Stimulated activated CD8-positive, alpha-beta memory T cell treated with anti-CD3 and anti-CD28 coated beads, Interleukin-15, amount 100 ng/mL, for 1 hour (primary cell): ENCODE results near the gene TLE4.

Experiments
- DNase-seq: peaks from one replicate; pipeline ENCODE4 v3.0.0-alpha.2; 2020; ENCODE audit warnings: low read depth

Gene TLE4

DNA sequence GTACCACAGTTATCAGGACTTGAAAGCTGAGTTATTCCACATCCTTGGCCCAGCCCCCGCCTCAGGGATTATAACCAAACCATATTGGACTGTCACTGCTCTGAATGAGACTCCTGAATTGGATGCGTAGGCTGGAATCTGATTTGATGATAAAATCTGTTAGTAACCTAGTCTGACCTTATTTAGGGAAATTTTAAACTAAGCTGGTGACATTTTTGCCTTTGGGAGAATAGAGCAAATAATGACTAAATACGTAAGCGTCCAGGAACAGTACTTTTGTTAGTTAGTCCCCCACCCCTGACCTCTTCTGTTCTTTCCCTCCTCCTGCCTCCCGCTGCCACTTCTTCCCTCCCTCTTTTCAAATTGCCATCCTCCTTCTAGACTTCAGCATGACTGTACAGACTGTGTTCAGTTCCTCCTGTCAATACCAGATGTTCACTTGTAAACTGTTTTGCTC lies 92.6 kb downstream of the TLE4 start:
- DNase-seq = no peak

DNA sequence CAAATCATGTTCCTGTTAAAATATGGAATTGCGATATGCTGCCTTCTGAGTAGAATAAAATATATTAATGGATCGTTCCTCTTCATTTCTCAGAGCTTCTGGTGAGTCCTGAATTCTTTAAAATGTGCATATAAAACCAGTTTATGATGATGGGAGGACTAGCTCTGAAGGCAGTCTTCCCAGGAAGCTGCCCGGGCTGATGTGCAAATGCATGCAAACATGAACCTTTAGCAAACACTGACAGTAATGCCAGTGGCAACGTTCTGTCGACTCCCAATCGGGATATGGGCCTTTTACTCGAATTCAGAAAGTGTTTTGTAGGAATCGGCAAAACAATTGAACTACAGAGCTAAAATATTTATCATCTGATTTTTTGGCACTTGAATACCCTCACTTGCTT lies 93.6 kb downstream of the TLE4 start:
- no peak for DNase-seq

DNA sequence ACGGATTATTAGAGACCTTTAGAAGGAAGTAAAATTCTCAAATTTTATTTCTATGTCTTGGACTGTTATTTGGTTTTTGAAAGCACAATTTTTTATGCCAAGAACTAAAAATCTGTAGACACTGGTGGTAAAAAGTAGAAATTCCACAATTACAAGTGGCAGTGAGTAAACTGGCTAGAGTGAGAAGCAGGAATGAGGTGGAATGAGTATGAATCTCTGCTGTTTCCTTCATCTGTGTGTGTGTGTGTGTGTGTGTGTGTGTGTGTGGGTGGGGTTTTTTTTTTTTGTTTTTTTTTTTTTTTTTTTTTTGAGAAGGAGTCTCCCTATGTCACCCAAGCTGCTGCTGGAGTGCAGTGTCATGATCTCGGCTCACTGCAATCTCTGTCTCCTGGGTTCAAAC lies 94.2 kb downstream of the TLE4 start:
- no peak for DNase-seq

DNA sequence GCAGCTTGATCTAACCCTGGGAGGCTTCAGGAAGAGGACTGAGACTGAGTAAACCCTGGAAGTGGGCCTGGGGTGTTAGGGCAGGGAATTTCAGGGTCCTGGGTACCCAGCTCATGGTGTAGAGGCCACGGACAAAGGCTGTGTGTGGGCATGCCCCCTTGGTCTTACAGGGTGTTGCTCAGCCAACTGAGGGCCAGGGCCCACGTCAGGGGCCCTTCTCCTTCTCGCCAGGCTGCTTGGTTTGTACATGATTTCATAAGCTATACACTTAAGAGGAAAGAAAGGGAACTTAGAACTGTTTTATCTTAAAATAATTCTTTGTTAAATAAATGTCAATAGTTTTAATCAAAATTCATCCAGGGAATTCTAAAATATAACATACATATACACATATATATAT lies 95.4 kb downstream of the TLE4 start:
- DNase-seq = no peak

DNA sequence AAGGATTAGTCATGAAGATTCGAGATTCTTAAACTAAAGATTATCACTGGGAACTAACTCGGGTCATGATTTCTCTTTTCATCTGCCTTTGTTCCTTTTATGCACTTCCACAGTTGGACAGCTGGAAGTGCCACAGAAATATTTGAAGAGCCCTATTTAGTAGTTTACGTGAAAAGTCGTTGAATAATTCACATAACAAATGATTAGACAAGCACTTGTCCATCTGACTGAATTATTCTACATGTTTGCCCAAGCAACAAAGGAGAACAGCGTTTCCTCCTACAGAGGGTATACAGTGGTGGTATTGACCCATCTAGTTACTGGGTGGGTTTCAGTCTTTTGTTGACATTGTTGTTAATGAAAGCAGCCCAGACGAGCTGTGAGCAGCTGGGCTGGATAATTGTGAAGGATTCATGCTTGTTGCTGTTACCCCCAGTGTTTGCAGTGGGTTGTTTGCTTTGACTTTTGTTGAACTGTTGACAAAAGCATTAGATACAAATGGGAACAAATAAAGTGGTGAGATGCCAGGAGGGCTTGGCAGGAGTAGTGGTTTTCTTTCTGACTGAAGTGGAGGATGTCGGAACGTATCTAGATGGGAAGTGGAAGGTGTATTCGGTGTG lies 96.2 kb downstream of the TLE4 start:
- DNase-seq = no peak

DNA sequence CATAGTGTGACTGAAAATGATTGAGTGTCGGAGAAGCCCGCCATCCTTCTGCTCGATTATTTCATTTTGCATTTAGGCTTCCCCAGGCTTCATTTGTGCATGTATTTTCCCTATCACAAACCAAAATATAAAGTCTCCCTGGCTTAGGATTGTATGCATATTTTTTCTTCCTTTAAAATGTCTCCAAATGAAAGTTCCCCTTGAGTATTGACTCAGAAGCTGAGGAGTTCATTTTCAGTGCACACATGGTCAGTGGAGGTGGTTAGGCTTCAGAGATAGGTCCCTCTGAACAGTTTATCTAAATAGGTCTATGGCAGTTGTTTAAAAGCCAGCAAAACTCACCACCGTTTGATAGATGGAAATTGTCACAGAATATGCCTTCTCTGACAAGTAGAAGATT lies 97.2 kb downstream of the TLE4 start:
- DNase-seq = no peak

DNA sequence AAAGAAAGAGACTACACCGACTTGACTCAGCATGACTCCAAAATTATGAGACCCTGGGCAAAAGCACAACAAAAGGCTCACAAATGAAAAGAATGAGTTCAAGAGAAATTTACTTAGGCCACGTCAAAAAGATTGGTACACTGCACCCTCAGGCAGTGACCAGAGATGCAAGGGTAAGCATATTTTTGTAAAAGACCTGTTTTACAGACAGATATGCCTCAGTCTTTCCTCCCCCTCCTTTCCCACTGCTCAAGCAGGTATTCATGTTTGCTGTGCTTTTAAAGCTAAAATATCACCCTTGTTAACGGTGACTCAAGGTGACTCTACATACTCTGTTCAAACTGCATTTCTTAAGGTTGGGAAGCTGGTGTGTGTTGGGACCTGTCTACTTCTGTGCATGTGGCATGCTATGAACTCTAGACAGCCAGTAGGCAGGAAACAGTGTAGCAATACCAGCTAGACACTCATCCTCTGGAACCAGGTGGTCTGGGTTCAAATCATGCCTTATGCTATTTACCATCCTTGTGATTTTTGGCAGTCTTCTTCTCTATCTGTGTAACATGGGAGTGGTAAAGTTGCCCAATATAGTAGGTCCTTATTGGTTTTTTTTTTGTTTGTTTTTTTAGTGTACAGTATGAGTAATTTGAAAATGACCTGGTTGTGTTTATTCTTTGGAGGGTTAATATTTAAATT lies 98.7 kb downstream of the TLE4 start:
- no peak for DNase-seq

DNA sequence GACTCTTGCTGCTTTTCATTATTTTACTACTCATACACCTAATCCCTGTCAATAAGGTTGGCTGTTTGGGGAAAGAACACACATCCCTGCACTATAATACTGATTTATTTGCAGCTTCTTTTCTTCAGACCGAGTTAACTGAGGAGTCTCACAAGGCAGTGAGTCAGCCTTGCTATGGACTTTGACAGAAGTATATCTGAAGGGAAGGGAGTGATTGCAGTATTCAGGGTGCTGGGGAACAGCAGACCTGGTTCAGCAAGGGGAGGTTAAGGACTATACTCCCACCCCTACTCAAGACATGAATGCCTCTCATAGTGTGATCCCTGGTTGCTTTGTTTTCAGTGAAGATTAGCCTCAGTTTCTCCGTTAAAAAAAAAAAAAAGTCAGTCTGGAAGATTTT lies 99.8 kb downstream of the TLE4 start:
- no peak for DNase-seq

DNA sequence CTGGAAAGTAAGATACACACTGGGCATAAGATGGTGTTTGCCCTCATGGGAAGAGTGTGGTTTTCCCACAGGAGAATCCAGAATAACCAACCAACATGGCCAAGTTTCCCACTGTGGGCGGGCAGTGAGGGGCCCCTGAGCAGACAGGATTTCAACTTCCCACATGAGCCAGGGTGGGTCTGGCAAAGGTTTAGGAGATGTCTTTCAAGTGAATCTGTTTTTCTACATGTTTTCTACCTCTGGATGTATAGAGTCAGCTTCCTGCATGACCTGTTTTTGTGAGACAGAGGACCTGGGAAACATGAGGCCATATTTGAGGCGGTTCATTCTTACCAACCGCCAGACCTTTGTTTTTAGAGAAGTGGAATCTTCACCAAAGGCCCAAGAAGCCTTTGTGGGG lies 100.5 kb downstream of the TLE4 start:
- DNase-seq = no peak

DNA sequence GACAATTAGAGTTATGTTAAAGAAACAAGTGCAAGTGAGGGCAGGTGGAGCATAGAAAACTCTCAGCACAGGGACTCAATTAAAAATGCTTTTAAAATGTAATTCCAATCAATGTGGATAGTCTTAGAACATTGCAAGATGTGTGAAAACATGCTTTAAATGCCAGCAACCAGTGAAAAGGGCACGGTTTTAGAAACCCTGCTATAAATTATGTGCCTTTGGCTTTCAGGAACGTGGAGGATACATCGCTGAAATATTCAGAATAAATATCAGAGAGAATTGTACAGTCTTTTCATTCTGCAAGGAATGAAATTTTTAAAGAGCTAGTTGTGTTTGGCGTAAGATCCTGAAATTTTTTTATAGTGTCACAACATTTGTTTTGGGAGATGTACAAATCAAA lies 101.1 kb downstream of the TLE4 start:
- no peak for DNase-seq

DNA sequence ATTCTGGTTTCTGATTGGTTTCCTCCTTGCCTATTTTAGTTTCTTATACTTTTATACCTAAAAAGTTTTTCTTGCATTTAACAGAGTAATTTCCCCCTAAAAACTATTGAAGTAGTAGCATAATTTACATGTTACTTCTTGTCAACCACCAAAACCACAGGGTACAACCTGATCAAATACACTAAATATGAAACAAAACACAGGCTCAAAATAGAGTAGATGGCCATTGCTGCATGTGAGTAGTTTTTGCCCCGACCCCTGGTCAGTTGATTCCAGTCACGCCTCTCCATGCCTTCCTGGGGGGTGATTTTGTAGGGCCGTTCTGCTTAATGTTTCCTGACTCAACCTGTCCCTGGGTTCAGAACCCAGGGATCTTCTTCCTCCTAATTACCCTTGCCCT lies 101.8 kb downstream of the TLE4 start:
- no peak for DNase-seq

DNA sequence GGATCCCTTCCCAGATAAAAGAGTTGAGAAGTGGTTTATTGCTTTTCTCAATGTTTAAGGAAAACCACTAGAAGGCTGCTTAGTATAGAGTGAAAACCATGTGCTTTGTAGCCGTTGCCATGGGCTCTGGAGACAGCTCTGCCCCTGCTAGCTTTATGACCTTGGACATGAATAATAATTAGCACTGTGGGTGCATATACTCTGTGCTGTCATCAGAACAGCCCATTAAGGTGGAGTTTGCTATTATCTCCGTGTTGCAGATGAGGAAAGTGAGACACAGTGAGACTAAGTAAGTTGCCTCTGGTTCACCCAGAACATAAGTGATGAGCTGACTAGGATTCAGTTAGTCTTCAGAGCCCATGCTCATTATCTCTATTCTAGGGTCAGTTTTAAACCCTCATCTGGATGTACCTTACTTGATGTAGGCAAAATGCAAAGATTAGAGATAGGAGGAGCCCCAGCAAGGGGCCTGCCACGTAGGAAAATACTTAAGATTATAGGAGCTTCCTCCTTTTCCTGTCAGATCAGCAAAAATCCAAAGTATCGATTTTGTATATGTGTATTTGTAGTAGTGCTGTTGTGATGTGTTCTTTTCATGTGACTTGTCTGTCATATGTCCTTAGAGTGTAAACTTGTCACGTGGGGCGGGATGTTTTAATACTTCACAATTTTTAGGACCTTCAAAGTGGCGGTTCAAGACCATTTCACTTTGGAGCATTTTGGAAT lies 102.5 kb downstream of the TLE4 start:
- no peak for DNase-seq

DNA sequence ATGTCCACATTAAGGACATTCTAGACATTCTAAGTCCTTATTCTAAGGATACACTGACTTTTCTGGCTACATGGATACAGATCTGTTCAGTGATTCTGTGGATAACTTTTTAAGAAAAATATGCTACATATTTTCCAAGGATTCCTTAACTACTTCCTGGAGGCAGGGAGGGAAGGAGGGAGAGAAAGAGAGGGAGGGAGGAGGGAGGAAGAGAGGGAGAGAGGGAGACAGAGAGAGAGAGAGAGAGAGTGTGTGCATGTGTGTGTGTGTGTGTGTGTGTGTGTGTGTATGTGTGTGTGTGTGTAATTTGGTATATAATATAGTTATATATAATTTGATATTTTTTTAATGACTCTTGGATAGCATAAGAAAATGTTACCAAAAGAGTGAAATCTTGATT lies 109.8 kb downstream of the TLE4 start:
- no peak for DNase-seq

DNA sequence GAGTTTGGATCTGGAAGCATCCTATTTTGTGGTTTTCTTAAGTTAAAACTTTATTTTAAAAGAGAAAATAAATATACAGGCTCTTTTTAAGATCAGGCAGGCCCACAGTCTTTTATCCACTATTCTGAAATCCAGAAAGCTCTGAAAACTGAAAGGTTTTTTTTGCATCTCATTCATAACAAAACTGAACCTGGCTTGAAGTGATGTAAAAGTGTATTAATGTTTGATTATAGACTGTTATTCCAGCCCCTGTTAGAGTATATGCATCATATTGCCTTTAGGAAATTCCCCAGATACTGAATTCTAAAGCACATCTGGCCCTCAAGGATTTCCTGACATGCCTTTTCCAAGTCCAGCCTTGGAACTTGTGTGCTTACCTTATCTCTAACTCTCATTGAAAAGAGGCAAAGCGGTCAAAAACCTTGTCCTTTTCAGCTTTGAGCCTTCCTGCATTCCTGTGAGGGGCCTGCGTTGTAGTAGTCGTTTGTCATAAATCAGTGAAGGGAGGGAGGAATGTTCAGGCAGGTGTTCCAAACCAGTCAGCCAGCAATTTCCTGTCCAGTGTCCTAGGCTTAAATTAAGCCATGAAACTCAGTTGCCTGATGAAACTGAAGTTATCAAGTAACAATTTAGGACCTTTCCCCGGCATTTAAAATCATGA lies 110.4 kb downstream of the TLE4 start:
- no peak for DNase-seq

DNA sequence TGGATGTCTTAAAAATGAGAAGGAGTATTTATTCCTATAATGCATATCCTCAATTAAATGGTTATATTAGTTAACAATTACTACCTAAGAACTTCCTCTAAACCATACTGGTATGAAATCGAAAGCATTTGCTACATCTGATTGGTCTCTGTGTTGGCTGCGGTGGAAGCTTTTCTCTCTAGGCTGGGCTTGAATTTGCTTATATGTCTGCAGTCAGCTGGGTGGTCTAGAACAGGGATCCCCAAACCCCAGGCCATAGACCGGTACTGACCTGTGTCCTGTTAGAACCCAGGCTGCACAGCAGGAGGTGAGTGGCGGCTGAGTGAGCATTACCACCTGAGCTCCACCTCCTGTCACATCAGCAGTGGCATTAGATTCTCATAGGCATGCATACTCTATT lies 112.3 kb downstream of the TLE4 start:
- no peak for DNase-seq

DNA sequence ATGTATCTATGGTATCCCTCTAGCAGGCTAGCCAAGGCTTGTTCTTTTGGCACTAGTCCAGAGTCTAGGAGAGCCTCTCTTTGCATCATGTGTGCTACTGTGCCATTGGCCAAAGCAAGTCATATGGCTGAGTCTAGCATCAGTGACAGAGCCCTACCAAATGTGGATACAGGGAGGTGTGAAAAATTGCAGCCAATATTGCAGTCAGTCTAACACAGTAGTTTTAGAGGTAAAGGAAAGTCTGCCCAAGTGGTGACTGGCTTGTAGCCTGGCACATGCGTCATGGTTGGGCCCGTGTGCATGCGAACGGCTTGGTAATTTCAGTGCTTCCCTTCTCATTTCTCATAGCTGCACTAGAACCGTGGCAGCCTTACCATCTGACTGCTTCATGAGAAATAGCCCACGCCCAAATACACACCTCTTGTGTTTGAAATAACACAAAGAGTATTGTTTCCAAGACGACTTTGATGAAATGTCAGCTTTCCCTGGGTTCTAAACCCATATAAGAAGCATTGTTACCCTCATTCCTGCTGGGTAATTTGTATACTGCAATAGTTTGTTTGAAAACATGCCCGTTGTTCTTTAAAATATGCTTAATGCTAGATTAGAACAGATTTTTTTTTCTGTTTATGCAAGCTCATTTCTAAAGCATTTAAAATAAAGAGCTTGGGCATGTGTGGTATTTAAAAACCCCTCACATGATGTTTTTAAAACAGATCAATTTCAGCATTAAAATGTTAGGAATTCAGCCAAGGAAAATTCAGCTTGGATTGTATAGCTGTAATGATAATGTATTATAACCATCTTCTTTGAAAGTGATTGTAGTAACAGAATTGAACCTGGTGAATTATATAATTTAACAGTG lies 113.2 kb downstream of the TLE4 start:
- DNase-seq = no peak

DNA sequence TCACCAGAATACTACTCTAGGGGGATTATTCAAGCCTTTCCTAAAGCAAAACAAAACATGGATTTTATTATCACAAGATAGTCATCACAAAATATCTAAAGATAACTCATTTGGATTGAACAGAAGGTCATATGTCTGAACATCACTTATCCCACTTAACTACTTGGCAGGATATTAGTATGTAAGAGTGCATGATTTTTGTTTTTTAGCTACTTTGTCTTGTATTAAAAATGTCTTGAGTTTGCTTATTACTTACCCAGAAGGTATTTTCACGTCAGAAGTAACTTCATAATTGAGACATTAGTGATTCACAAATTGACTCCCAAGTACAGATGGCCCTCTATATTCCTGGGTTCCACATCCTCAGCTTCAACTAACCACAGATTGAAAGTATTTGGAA lies 113.8 kb downstream of the TLE4 start:
- no peak for DNase-seq

DNA sequence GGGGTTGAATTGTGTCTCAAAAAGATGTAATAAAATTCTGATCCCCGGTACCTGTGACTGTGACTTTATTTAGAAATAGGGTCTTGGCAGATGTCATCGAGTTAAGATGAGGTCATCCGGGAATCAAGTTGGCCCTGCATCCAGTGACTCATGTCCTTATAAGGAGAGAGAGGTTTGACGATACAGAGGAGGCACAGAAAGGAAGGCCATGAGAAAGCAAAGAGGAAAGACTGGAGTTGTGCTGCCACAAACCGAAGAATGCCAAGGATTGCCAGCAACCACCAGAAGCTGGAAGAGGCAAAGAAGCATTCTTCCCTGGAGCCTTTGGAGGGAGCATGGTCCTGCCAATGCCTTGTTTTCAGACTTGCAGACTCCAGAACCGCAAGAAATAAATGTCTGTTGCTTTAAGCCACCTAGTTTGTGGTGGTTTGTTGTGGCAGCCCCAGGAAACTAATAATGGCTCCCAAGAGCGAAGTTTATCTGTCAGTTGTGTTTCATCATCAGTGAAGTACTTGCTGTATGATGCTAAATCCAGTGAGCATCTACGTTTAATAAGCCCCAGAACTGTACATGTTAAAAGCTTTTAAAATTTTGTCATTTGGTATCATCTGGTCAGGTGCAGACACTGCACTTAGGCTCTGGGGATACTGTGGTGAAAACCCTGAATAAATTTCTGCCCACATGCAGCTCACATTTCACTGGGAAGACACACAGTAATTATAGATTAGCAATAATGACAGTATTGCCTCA lies 114.8 kb downstream of the TLE4 start:
- no peak for DNase-seq

DNA sequence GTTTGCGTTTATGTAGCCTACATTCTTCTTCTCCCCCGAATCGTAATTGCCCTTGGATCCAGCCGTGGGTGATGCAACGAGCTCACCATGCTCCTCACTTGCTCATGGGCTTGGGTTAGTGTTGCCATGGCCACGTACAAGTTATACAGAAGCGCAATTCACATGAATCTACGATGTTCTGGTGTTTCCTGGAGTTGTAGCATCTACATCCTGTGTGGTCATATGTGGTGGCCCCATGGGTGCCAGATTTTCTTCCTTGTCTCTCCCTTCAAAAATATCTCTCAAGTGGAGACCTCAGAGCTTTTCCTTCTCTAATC lies 115.3 kb downstream of the TLE4 start:
- no peak for DNase-seq

DNA sequence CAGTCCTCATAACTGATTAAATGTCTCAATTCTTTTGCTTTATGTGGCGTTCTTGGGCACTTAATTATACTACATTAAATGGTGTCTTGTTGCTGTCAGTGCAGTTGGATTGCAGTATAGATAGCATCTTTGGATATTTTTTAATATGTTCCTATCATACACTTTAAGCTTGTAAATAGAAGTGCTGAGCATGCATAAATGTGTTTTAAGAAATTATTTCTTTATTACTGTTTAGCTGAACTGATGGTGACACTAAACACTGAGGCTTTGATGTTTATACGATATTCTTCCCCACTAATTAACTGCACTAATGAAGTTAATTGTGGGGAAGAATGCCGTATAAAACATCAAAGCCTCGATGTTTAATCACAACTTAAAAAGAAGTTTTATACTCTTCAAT lies 116.6 kb downstream of the TLE4 start:
- no peak for DNase-seq

DNA sequence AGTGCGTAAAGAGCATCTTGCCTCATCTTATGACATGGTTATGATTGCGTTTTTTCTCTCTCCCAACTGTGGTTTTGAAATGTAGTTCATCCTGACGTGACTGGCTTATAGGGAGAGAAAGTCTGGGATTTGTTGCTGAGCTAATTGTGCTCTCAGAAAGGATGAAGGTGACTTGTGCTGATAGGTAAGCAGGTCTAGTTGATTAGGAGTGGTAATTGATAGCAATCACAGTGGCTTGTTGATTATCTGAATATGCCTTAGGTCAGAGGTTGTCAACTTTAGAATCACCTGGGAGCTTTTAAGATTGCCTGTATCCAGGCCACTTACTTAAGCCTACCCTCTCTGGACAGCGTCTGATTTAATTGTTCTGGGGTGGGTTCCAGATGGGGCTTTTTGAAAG lies 117.8 kb downstream of the TLE4 start:
- no peak for DNase-seq
